T-cell (primary cell): ENCODE data around the gene SLC22A23. TPM values are rescaled to one million over a fixed set of nuclear protein-coding genes. Genes with fewer than 3 reads are reported as not detected.
A peak's percentile ranks its signal among the peaks of the same experiment; 100 is the strongest.

Experiments used
- ATAC-seq, 4 experiments: fragments of 200-7000 bp in 3 of 4; fragments of 150-1000 bp in 1 of 4; cut with Tn5 transposase; replicated peaks in 1 of 4; 1 replicate in 3 of 4; 2 replicates in 1 of 4; pipeline ENCODE4 v1.10.0; 2021; ENCODE audit warnings: moderate library complexity in 3 of 4, mild to moderate bottlenecking in 2 of 4, moderate number of reproducible peaks in 1 of 4
- CTCF ChIA-PET, 2 donors: fragments of 300-600 bp; sonication (Branson Sonifier 250); formaldehyde crosslinking; loops; one replicate each; lab custom pipeline; 2022; ENCODE audit warnings: antibody characterized with exemption in 2 of 2; lab: Charles Lee
- POLR2A ChIA-PET, 2 donors: fragments of 300-600 bp; sonication (Branson Sonifier 250); formaldehyde crosslinking; loops; one replicate each; lab custom pipeline; 2022; ENCODE audit warnings: antibody characterized with exemption in 2 of 2; lab: Charles Lee
- DNase-seq, 35 experiments: peaks; one replicate each; pipeline versions ENCODE4 v3.0.0 to v3.0.0-alpha.2; 2013 to 2023
- H3K27ac ChIP-seq: one replicate; pipeline ENCODE4 v1.5.1; 2013; ENCODE audit warnings: low read length
- H3K27me3 ChIP-seq, 2 experiments: replicated peaks in 1 of 2; 1 replicate in 1 of 2; 2 replicates in 1 of 2; pipeline versions ENCODE4 v1.6.1 to v1.7.0; 2013; ENCODE audit warnings: low read length in 1 of 2, mixed read lengths in 1 of 2; ENCODE audit not compliant: control insufficient read depth in 2 of 2, insufficient read depth in 2 of 2; ENCODE audit errors: extremely low read depth in 1 of 2
- H3K36me3 ChIP-seq, 2 donors: 1 replicate in 1 of 2; 2 replicates in 1 of 2; pipeline versions ENCODE4 v1.6.1 to v1.7.0; 2013; ENCODE audit warnings: low read length in 1 of 2; ENCODE audit not compliant: control insufficient read depth in 2 of 2, insufficient read depth in 1 of 2; ENCODE audit errors: extremely low read depth in 1 of 2
- H3K4me1 ChIP-seq, 2 experiments: 1 replicate in 1 of 2; 2 replicates in 1 of 2; pipeline versions ENCODE4 v1.6.1 to v1.7.0; 2013; ENCODE audit warnings: low read length in 2 of 2, mixed read lengths in 1 of 2; ENCODE audit not compliant: insufficient read depth in 2 of 2, control insufficient read depth in 1 of 2; ENCODE audit errors: extremely low read depth in 1 of 2
- H3K4me3 ChIP-seq, 2 donors: 1 replicate in 1 of 2; 2 replicates in 1 of 2; pipeline versions ENCODE4 v1.5.1 to v1.7.0; 2013; ENCODE audit warnings: mild to moderate bottlenecking in 2 of 2, low read length in 1 of 2, moderate library complexity in 1 of 2; ENCODE audit not compliant: control insufficient read depth in 1 of 2; ENCODE audit errors: extremely low read depth in 1 of 2
- H3K9me3 ChIP-seq: 2 replicates; pipeline ENCODE4 v1.7.0; 2013
- H3K27ac Mint-ChIP-seq, 2 donors: one replicate each; pipeline ENCODE4 v1.8.0; 2020 to 2021; ENCODE audit warnings: mild to moderate bottlenecking in 2 of 2, mixed read lengths in 2 of 2
- H3K27me3 Mint-ChIP-seq, 2 donors: one replicate each; pipeline ENCODE4 v1.8.0; 2021 to 2022; ENCODE audit warnings: mixed read lengths in 2 of 2
- H3K36me3 Mint-ChIP-seq: one replicate; pipeline ENCODE4 v1.8.0; 2021; ENCODE audit warnings: mixed read lengths
- H3K4me1 Mint-ChIP-seq, 3 donors: one replicate each; pipeline ENCODE4 v1.8.0; 2020 to 2022; ENCODE audit warnings: mixed read lengths in 3 of 3, mild to moderate bottlenecking in 1 of 3
- H3K4me3 Mint-ChIP-seq, 3 donors: one replicate each; pipeline ENCODE4 v1.8.0; 2020 to 2022; ENCODE audit warnings: mild to moderate bottlenecking in 3 of 3, mixed read lengths in 3 of 3, moderate library complexity in 3 of 3
- H3K9me3 Mint-ChIP-seq, 3 donors: one replicate each; pipeline ENCODE4 v1.8.0; 2020 to 2022; ENCODE audit warnings: mixed read lengths in 3 of 3
- WGBS: methylation state at CpG from one replicate; pipeline ENCODE4 v1.1.5; 2013; ENCODE audit warnings: missing lambda C conversion rate; ENCODE audit not compliant: insufficient coverage; 5-methylcytosine and 5-hydroxymethylcytosine counted together
- total RNA-seq, 35 experiments: library from RNA in 6 of 35; stranded (reverse) in 6 of 35; fragments of 120-200 nt in 1 of 35; gene quantifications; one replicate each; pipeline versions ENCODE4 v1.2.1 to v1.2.4 and lab custom pipeline; 2013 to 2026

The SLC22A23 gene
- total RNA-seq, 5 donors from 2014 or later (not counting 1 experiment from before 2014, with no cell fraction given): 6.2 to 14.8 (median 12.1) TPM

- CTCF ChIA-PET: no interaction called here
- H3K36me3 ChIP-seq: peaks cover 0 to 6% of the 10 kb centered on the region in 2 donors
- peaks cover 36 to 41% (median 37%) of the 10 kb centered on the region in 3 donors for H3K4me1 Mint-ChIP-seq
- H3K4me3 Mint-ChIP-seq: peak overlapping the region; percentile 75 to 94 (median 76)
- POLR2A ChIA-PET: interaction anchor here in 1 of 2 donors (0.5 kb wide), 1 partner anchor 24 kb away, joined by 3 read pairs; no protein-coding TSS in a partner anchor
- H3K27ac ChIP-seq: no peak overlapping the region
- ATAC-seq (no peak), DNase-seq (no peak)
- H3K9me3 ChIP-seq: no peaks in the 10 kb centered on the region
- peak overlapping the region; percentile 69 to 77 for H3K4me3 ChIP-seq
- peaks cover 10 to 44% of the 10 kb centered on the region in 2 experiments for H3K4me1 ChIP-seq
- WGBS: 20% methylated on average over 2 of the region's 12 CpGs
- peaks cover 0 to 3% of the 10 kb centered on the region in 2 donors for H3K27me3 Mint-ChIP-seq
- no peaks in the 10 kb centered on the region for H3K36me3 Mint-ChIP-seq
- peaks cover 0 to 12% of the 10 kb centered on the region in 2 experiments for H3K27me3 ChIP-seq
- H3K27ac Mint-ChIP-seq: peak overlapping the region in 1 of 2 donors; percentile 39
- H3K9me3 Mint-ChIP-seq: peaks cover 0 to 6% (median 0%) of the 10 kb centered on the region in 3 donors
Observed at GRCh38 chr6:3258201-3258600, 198.6 kb downstream of the SLC22A23 start.

GRCh38 chr6:3253597-3253961 lies 203.3 kb downstream of the SLC22A23 start:
- Histone ChIP-seq H3K4me3 (no peak overlapping the region), H3K4me1 (peaks cover 0 to 15% of the 10 kb centered on the region in 2 experiments), H3K27me3 (peaks cover 0 to 39% of the 10 kb centered on the region in 2 experiments), H3K27ac (no peak overlapping the region), H3K9me3 (no peaks in the 10 kb centered on the region), H3K36me3 (no peaks in the 10 kb centered on the region)
- ChIA-PET POLR2A (no interaction called here), CTCF (interaction anchor here in 1 of 2 donors (0.6 kb wide), 1 partner anchor 17 kb away, joined by 4 read pairs; no protein-coding TSS in a partner anchor)
- no peaks in the 10 kb centered on the region for H3K36me3 Mint-ChIP-seq
- H3K4me3 Mint-ChIP-seq: no peak overlapping the region
- peaks cover 6 to 22% of the 10 kb centered on the region in 2 donors for H3K27me3 Mint-ChIP-seq
- ATAC-seq: no peak
- peaks cover 6 to 17% (median 6%) of the 10 kb centered on the region in 3 donors for H3K4me1 Mint-ChIP-seq
- peaks cover 0 to 6% (median 0%) of the 10 kb centered on the region in 3 donors for H3K9me3 Mint-ChIP-seq
- WGBS: 98% methylated on average over 40 of the region's 40 CpGs
- no peak for DNase-seq
- no peak overlapping the region for H3K27ac Mint-ChIP-seq

- peaks cover 6 to 17% (median 6%) of the 10 kb centered on the region in 3 donors for H3K4me1 Mint-ChIP-seq
- Histone ChIP-seq H3K4me1 (peaks cover 0 to 9% of the 10 kb centered on the region in 2 experiments), H3K9me3 (no peaks in the 10 kb centered on the region), H3K4me3 (no peak overlapping the region), H3K27me3 (peaks cover 0 to 39% of the 10 kb centered on the region in 2 experiments), H3K27ac (no peak overlapping the region), H3K36me3 (no peaks in the 10 kb centered on the region)
- no peak overlapping the region for H3K27ac Mint-ChIP-seq
- ChIA-PET CTCF (interaction anchor here (0.6 to 2.0 kb wide), 3 partner anchors 17 to 127 kb away, joined by 4 to 13 read pairs (median 4); no protein-coding TSS in a partner anchor), POLR2A (no interaction called here)
- peaks cover 8 to 28% of the 10 kb centered on the region in 2 donors for H3K27me3 Mint-ChIP-seq
- no peak overlapping the region for H3K4me3 Mint-ChIP-seq
- no peaks in the 10 kb centered on the region for H3K36me3 Mint-ChIP-seq
- 97% methylated on average over 18 of the region's 22 CpGs for WGBS
- ATAC-seq (no peak), DNase-seq (no peak)
- H3K9me3 Mint-ChIP-seq: peaks cover 0 to 6% (median 0%) of the 10 kb centered on the region in 3 donors
Observed at GRCh38 chr6:3252861-3253596, 203.8 kb downstream of the SLC22A23 start.

GRCh38 chr6:3252369-3252768 lies 204.5 kb downstream of the SLC22A23 start:
- ATAC-seq: no peak
- Histone ChIP-seq H3K9me3 (no peaks in the 10 kb centered on the region), H3K4me1 (peaks cover 0 to 9% of the 10 kb centered on the region in 2 experiments), H3K27me3 (peaks cover 0 to 45% of the 10 kb centered on the region in 2 experiments), H3K4me3 (no peak overlapping the region), H3K27ac (no peak overlapping the region), H3K36me3 (no peaks in the 10 kb centered on the region)
- no peaks in the 10 kb centered on the region for H3K36me3 Mint-ChIP-seq
- peaks cover 11 to 34% of the 10 kb centered on the region in 2 donors for H3K27me3 Mint-ChIP-seq
- peaks cover 0 to 6% (median 0%) of the 10 kb centered on the region in 3 donors for H3K9me3 Mint-ChIP-seq
- H3K4me3 Mint-ChIP-seq: no peak overlapping the region
- H3K4me1 Mint-ChIP-seq: peaks cover 6 to 17% (median 6%) of the 10 kb centered on the region in 3 donors
- DNase-seq: no peak
- 87% methylated on average over 10 of the region's 10 CpGs for WGBS
- CTCF ChIA-PET: interaction anchor here (0.5 to 2.0 kb wide), 4 partner anchors 8 to 126 kb away, joined by 4 to 13 read pairs (median 7); no protein-coding TSS in a partner anchor
- POLR2A ChIA-PET: no interaction called here
- H3K27ac Mint-ChIP-seq: no peak overlapping the region

- peaks cover 6 to 17% (median 6%) of the 10 kb centered on the region in 3 donors for H3K4me1 Mint-ChIP-seq
- H3K27ac Mint-ChIP-seq: no peak overlapping the region
- ChIA-PET POLR2A (no interaction called here), CTCF (interaction anchor here (0.5 to 2.0 kb wide), 14 partner anchors 8 to 884 kb away, joined by 3 to 13 read pairs (median 4); partner anchors contain the start of genes ECI2 (in 1 of the 2) and TUBB2A (in 1 of the 2))
- Histone ChIP-seq H3K27ac (no peak overlapping the region), H3K36me3 (no peaks in the 10 kb centered on the region), H3K4me1 (peaks cover 0 to 9% of the 10 kb centered on the region in 2 experiments), H3K9me3 (no peaks in the 10 kb centered on the region), H3K27me3 (peaks cover 0 to 50% of the 10 kb centered on the region in 2 experiments), H3K4me3 (no peak overlapping the region)
- DNase-seq (peak; percentile 49 to 86 (median 73)), ATAC-seq (peak; percentile 92 to 96 (median 94))
- H3K36me3 Mint-ChIP-seq: no peaks in the 10 kb centered on the region
- peak overlapping the region in 1 of 3 donors; percentile 11 for H3K4me3 Mint-ChIP-seq
- 54% methylated on average over 11 of the region's 20 CpGs for WGBS
- H3K27me3 Mint-ChIP-seq: peaks cover 11 to 39% of the 10 kb centered on the region in 2 donors
- H3K9me3 Mint-ChIP-seq: peaks cover 0 to 6% (median 0%) of the 10 kb centered on the region in 3 donors
Observed at GRCh38 chr6:3251462-3252314, 205.2 kb downstream of the SLC22A23 start.
